Ammon's horn (tissue), 1 donor: ENCODE data around the gene PSMC5.
A peak's percentile ranks its signal among the peaks of the same experiment; 100 is the strongest.
"Not testable (repeated sequence)": the region's sequence is repeated elsewhere in the genome, so short reads cannot be mapped to it uniquely, and the experiment has no call there.

ENCODE experiments used
- DNase-seq: peaks from one replicate; pipeline ENCODE4 v3.0.0-alpha.2; 2016; ENCODE audit warnings: low spot score

PSMC5 gene

GRCh38 chr17:63827002-63827800 is at the start of gene PSMC5, which contains the start of gene FTSJ3:
Gene PSMC5, plus strand, starts transcription at chr17:63827431. Its CDS starts 60 bp downstream, at chr17:63827491.
Gene FTSJ3, minus strand, starts transcription at chr17:63827663. Its CDS starts 761 bp downstream, at chr17:63826902.
- DNase-seq = peak; percentile 99

DNA sequence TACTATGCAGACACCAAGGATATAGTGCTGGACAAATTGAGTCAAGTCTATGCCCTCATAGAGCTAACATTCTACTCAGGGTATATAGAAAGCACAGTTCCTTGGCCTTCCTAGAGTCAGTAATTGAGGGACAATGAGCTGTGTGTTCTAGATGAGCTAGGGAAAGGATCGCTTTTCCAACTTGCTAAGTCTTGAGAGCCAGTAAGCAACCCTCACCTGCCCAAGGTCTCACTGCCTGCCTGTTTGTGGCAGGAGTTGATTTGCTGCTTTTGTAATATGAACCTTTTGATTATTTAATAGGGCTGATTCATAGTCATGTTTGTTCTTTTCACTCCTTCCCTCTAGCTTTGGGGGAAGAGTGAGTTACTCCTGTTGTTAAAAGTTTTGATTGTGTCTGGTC is 46.7 kb upstream of the PSMC5 start:
- DNase-seq = no peak

DNA sequence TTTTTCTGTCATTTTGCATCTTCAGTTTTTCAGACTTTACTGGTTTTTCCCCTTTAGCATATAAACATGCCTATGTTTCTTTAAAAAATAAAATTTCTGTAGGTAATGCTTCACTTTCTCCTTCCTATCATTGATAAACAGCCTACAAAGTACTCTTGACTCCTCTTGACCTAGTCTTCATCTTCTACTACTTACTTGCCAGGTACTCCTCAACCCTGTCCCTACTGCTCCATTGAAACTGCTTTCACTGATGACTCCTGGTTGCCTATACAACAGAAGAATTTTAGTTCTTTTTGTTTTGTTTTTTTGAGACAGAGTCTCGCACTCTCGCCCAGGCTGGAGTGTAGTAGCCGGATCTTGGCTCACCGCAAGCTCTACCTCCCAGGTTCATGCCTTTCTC is 46.3 kb upstream of the PSMC5 start:
- no peak for DNase-seq

DNA sequence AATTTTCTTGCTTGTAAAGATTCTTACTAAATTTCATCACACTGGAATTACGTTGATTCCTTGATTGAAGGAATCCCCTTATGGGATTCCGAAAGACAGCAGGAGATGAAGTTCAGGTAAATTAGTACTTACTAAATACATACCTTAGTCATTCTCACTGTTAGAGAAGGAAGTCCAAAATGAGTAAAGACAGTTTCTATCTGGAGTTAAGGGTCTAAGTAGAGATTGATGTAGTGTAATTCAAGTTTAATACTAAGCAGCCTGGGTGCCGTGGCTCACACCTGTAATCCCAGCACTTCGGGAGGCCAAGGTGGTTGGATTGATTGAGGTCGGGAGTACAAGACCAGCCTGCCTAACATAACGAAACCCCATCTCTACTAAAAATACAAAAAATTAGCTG is 43.7 kb upstream of the PSMC5 start:
- no peak for DNase-seq

DNA sequence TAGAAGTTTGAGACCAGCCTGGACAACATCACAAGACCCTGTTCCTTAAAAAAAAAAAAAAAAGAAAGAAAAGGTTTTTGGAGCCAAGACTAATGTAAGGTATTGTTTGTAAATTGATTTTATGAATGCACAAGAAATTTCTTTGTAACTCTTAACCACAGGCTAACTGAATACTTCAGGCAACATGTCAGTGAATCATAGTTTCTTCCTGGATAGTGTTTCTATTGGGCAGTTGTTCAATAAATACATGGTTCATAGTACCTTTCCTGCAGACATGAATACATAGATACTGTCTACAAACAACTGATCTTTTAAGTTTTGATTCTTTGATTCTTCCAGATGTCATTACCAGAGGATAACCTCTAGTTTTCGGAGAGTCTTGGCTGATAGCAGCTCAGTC is 41.7 kb upstream of the PSMC5 start:
- no peak for DNase-seq

- no peak for DNase-seq
Observed at GRCh38 chr17:63786117-63786516, 41.1 kb upstream of the PSMC5 start.

DNA sequence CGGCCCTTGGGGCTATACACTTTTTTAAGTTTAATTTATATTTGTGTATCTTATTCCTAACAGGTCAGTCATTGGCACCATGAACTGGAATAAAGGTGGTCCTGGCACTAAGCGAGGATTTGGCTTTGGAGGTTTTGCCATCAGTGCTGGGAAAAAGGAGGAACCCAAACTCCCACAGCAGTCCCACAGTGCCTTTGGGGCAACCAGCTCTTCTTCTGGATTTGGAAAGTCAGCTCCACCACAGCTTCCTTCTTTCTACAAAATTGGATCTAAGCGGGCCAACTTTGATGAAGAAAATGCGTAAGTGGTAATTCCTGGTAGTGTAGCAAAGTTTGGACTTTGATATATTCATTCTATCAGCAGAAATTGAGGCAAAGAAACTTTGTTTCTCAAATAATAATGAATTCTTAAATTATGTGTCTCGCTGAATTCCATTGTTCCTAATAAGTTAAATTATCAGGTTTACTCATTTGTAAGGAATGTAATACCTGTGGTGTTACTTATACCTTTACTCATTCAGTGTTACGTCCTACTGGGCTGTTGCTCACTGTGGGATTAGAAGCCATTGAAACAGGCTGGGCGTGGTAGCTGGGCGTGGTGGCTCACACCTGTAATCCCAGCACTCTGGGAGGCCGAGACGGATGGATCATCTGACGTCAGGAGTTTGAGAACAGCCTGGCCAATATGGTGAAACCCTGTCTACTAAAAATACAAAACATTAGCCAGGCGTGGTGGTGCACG is 40.1 kb upstream of the PSMC5 start:
- no peak for DNase-seq

DNA sequence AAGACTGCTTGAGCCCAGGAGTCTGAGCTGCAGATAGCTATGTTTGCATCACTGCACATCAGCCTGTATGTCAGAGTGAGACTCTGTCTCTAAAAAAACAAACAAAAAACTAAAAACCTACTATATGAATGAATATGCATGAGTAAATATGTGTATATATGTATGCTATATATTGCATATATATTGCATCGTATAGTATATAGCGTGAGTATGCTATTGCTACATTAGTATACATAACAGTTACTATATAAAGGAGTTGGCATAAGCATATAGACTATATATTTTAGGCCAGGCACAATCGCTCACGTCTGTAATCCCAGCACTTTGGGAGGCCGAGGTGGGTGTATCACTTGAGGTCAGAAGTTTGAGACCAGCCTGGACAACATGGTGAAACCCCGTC is 37.2 kb upstream of the PSMC5 start:
- no peak for DNase-seq

DNA sequence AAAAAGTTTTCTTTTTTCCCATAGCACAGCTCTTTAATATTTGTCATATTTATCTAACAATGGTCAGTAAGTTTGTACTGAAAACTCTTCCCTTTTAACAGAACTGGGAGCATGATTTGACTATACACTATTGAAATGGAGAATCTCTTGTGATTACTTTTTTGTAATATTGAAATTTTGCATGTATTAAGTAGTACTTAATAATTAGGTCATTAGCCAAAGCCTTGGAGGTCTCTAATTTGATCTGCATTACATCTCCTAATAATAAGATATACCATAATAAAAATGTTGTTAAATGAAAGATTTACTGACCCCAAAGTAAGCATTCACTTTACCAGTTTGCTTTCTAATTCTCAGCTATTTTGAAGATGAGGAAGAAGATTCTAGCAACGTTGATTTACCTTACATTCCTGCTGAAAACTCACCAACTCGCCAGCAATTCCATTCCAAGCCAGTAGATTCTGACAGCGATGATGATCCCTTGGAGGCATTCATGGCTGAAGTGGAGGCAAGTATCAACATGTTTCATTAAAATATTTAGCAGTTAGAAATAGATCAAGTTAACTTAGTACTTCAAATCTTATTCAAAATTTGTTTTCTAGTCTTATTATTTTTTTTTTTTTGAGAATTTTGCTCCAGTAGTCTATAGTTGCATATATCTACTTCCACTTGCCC is 35.0 kb upstream of the PSMC5 start:
- DNase-seq = no peak

DNA sequence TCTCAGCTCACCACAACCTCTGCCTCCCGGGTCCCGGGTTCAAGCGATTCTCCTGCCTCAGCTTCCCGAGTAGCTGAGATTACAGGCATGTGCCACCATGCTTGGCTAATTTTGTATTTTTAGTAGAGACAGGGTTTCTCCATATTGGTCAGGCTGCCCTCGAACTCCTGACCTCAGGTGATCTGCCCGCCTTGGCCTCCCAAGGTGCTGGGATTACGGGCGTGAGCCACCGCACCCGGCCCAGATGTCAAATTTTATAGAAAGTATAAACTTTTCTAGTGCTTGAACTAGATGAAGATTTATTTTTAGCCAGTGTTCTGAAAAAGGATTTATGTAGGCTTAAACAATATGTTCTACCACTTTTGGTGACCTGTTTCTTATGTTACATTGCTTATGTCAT is 30.9 kb upstream of the PSMC5 start:
- DNase-seq = not testable (repeated sequence)

- DNase-seq = no peak
Observed at GRCh38 chr17:63798572-63799106, 28.6 kb upstream of the PSMC5 start.

DNA sequence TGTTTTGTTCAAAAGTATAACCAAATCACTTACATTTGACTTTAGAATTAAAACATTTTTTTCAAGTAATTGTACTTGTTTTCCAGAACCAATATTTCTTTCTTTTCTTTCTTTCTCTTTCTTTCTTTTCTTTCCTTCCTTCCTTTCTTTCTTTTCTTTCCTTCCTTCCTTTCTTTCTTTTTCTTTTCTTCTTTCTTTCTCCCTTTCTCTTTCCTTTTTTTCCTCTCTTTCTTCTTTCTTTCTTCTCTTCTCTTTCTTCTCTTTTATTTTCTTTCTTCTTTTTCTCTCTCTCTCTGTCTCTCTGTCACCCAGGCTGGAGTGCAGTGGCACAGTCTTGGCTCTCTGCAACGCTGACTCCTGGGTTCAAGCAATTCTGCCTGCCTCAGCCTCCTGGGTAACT is 26.4 kb upstream of the PSMC5 start:
- no peak for DNase-seq

DNA sequence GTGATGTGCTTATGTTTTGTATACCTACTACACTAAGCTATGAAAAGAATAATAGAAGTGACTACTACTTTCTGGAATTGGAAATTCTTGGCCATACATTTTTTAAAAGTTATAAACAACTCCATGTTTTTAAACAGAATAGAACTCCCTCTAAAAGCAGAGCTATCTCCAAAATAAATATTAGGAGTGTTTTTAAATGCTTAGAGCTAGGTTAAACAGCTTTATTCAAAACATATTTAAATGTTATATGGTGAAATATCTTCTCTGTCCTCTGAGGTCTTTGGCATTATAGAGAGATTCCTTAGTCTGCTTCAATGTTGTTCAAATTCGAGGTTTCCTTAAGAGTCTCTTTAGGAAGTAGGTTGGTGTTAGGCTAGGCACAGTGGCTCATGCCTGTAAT is 22.9 kb upstream of the PSMC5 start:
- DNase-seq = no peak

GRCh38 chr17:63805591-63805990 is 21.6 kb upstream of the PSMC5 start:
- DNase-seq = no peak

GRCh38 chr17:63809970-63810369 is 17.3 kb upstream of the PSMC5 start:
- DNase-seq = no peak

DNA sequence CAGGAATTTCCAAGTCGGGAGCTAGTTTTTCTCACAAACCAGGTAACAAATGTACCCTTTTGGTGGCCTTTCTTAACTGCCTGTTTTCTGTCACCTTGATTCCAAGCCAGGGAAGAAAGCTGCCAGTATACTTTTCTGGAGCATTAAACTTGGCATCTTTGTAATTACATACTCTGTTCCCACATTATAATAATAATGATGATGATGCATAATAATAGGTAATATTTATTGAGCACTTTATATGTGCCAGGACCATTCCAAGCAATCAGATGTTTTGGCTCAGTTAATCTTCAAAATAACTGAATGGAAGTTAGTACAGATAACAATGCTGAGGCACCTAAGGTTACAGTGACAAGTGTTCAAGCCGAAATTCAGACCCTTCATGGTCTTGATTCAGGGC is 11.1 kb upstream of the PSMC5 start:
- DNase-seq = no peak

DNA sequence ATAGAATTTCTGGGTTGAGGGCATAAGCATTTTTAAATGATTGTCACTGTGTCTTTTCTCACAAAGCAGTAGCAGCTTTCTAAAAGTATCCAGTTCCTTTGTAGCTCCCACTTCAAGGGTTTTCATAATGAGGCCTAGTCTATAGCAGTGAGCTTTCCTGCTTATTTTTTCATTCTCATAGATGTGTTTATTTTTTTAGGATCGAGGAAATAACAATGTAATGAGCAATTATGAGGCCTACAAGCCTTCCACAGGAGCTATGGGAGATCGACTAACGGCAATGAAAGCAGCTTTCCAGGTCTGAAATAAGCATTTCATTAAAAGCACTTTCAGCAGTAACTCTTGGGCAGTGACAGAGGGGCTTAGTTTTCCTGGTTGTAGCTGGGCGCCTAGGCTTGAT is 10.6 kb upstream of the PSMC5 start:
- DNase-seq = no peak

GRCh38 chr17:63817736-63818385 is 9.4 kb upstream of the PSMC5 start:
- DNase-seq = no peak

DNA sequence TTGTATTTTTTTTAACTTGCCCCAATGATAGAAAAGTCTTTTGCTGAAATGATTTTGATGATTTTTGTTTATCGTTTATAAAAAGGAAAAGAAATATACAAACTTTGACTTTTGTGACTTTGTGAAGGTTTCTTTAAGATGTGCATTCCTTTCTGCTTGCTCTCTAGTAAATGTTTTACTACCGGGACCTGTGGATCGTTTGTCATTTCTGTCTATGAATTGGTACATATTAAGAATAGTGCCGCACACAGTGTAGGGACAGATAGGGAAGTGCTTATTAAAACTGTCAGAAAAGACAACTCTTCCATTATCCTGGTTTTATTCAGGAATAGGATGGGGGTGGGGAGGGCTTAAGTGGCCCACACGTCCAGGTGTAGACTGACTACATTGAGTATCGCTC is 8.1 kb upstream of the PSMC5 start:
- DNase-seq = no peak

DNA sequence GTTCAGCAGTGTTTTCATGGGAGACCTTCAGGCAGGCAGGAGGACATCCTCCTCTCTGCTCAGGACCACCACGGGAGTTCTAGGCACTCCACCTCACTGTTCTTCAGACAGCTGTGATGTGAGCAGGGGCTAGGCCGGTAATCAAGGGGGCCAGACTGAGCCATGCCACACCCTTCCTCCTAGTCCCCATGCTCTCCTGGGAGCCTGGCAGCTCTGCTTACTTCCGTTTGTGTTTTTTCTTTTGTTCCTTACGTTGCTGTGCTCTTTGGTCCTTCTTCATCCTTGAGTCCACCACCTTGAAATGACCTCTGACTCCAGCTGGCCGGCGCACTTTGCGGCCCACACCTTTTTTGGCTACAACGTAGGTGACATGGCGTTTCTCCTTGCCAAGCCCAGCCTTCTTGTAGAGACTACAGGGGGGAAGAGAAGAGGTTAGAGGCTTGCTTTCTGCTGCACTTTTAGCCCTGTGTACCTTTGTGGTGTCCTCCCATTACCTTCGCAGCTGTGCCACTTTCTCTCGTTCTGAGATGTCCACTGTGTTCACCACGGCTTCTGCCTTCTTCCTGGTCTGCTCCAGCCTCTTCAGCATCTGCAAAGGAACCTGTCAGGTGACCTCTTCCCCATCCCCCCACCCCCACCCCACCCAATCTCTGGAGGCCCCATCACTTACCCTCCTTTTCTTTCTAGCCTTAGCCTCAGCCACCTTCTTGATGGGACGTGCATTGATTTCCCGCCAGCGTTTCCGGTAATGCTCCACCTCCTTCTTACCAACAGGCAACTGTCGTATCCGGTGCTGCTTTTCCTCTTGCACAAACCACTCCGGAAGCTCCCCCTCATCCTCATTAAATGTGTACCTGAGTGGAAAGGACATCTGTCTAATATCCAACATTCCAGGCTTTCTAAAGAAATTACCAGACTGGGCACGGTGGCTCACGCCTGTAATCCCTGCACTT is 7.4 kb upstream of the PSMC5 start:
- no peak for DNase-seq
